ENCODE data around the gene THUMPD3.

Gene THUMPD3

DNA sequence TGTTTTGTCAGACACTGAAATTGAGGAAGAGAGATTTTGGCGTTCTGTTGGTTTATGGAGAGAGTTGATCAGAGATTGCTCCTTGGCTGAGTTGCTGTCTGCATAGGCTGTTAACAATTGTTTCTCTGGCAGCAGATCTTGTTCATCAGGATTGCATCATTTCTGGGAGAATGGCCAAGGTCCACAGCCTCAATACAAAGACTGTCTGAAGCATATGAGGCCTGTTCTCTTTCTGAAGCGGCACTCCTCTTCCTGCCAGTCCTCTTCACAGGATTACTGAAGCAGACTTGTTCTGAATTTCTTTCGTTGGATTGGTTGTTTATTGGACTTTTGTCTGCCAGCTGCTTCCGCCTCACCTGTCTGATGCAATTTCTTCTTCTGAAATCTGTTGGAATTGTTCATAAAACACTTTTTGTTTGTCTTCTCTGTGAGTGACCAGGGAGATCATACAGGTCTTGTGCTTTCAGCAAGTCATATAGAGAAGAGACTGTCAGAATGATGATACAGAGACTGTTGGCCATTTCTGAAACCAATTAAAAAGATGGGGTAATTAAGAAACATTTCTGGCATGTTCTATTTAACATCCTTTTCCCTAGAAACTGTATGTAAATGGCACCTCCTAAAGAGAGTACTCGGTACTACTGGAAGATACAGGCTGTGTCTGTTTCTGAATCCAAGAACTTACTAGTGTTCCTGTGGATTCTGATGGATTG lies 60.0 kb downstream of the THUMPD3 start:
- DNase-seq: no peak

GRCh38 chr3:9428411-9428810 lies 65.6 kb downstream of the THUMPD3 start:
- DNase-seq: no peak

- no peak for DNase-seq
These were observed 67.9 kb downstream of the THUMPD3 start for GRCh38 chr3:9430733-9431132.

DNA sequence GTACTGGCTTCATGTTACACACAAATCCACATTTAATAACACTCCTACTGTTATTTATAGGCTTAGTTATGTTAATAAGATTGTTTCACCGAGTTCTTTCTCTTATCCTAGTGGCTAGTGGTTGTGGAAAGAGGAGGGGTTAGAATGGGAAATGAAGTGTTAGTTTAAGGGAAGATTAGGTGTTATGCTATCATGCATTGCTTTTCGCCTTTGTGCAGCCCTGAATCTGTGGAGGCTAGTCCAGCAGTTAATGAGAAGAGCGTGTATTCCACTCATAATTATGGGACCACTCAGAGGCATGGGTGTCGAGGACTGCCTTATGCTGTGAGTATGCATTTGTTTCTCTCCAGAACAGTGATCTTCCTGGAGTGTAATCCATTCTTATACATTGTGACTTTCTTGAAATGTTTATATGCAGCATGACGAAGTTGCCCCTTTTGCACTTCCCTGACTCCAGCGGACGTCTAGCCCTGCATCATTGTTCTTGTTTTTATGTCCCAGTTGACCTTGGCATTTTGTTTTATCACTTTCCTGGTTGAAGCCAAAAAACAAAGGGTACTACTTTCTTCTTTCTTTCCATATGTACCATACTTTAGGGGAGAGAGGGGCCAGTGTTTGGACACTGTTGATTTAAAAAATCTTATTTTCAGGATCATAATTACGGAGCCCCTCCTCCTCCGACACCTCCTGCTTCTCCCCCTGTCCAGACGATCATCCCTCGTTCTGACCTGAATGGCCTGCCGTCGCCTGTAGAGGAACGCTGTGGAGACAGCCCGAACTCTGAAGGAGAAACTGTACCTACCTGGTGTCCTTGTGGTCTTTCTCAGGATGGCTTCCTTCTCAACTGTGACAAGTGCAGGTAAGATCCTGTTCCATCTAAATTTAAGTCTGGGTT lies 71.0 kb downstream of the THUMPD3 start:
- no peak for DNase-seq

- no peak for DNase-seq
These were observed 72.5 kb downstream of the THUMPD3 start for GRCh38 chr3:9435316-9435715.

All from activated CD4-positive, CD25-positive, alpha-beta regulatory T cell treated with anti-CD3 and anti-CD28 coated beads, Interleukin-2, amount 50 U/mL, for 72 hours (primary cell).